ENCODE measurements around the gene SUPT6H. TPM values are rescaled to one million over a fixed set of nuclear protein-coding genes. Genes with fewer than 3 reads are reported as not detected.
A peak's percentile ranks its signal among the peaks of the same experiment; 100 is the strongest.

Gene SUPT6H
- polyA plus RNA-seq, 1 of the 3 experiments (the other 2 are of a cell fraction), result 26.9 TPM

DNA sequence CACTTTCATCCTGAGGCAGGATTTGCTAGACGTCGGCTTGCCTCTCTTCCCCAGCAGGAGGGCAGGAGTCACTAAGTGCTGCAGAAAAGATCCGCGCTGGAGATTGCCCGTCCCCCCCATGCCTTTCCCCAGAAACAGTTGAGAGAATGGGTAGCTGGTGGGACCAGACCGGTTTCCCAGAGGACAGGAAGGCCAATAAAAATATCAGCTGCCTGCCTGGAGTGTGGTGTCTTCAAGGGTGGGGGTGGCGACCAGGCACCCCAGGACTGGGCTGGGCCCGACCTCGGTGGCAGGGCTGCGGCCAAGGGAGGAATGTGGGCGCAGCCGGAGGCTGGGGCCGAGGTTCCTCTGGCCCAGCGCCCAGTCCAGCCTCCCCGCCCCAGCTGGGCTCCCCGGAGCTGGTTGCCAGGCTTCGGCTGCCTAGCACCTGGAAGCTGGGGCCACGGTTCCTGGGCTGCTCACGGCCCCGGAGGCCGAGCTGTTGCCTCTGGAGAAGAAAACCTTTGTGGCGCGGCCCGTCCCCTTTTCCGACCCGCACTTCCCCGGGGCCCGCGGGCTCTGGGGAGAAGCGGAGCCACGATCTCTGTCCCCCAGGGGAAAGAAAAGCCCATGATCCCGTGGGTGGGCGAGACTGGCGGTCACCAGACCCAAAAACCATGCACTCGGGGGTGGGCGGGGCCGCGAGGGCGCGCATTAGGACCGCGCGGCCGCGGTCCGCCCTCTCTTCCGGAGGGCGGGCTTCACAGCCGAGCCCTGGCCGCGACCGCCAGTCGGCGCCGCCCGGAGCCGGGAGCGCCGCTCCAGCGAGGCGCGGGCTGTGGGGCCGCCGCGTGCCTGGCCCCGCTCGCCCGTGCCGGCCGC lies 81.5 kb downstream of the SUPT6H start, which contains the start of gene TRAF4 (continued):
- TF ChIP-seq RCOR1 (IDR thresholded peaks at IDR 0.05; ENCODE audit: low read length) (no peak), EZH2phosphoT487 (IDR thresholded peaks at IDR 0.05; ENCODE audit: borderline replicate concordance, low read depth) (no peak), REST (IDR thresholded peaks at IDR 0.05; ENCODE audit: low read depth, low read length) (no peak), POLR2AphosphoS5 (IDR thresholded peaks at IDR 0.05; ENCODE audit: low read depth, low read length) (peak; percentile 89), YY1 (IDR thresholded peaks at IDR 0.05; ENCODE audit: low read depth) (peak; percentile 22; the same call in 1 of the 2 replicates), TCF12 (IDR thresholded peaks at IDR 0.05) (peak; percentile 40), RXRA (IDR thresholded peaks at IDR 0.05; ENCODE audit: borderline replicate concordance, low read depth) (no peak), CHD2 (IDR thresholded peaks at IDR 0.05; ENCODE audit: low read length, partially characterized antibody) (peak; percentile 59), SIN3A (IDR thresholded peaks at IDR 0.05; ENCODE audit: borderline replicate concordance, low read depth, low read length) (no peak), CTCF (IDR thresholded peaks at IDR 0.05) (no peak), ELF1 (IDR thresholded peaks at IDR 0.05) (no peak), TAF1 (IDR thresholded peaks at IDR 0.05; ENCODE audit: borderline replicate concordance, low read depth, low read length) (peak; percentile 82), MEF2A (IDR thresholded peaks at IDR 0.05; ENCODE audit: borderline replicate concordance, low read depth) (no peak), FOXJ3 (CRISPR knock-in tag; IDR thresholded peaks at IDR 0.05) (peak; percentile 45; the same call in 1 of the 2 replicates), USF2 (IDR thresholded peaks at IDR 0.05; ENCODE audit: borderline replicate concordance, low read depth, low read length) (no peak), MXI1 (IDR thresholded peaks at IDR 0.05; ENCODE audit: low read depth, low read length) (peak; percentile 35; the same call in 1 of the 2 replicates), GABPA (IDR thresholded peaks at IDR 0.05; ENCODE audit: low read depth) (0 out of 2 replicates have a peak, but pooled peaks have one; percentile 6), TEAD4 (IDR thresholded peaks at IDR 0.05; ENCODE audit: borderline replicate concordance, insufficient read depth) (peak; percentile 56; the same call in 1 of the 2 replicates)
